ENCODE measurements around the gene SPG7. TPM values are rescaled to one million over a fixed set of nuclear protein-coding genes. Genes with fewer than 3 reads are reported as not detected.

SPG7 gene
- total RNA-seq, 1 donor from 2014 or later: 122 TPM

DNA sequence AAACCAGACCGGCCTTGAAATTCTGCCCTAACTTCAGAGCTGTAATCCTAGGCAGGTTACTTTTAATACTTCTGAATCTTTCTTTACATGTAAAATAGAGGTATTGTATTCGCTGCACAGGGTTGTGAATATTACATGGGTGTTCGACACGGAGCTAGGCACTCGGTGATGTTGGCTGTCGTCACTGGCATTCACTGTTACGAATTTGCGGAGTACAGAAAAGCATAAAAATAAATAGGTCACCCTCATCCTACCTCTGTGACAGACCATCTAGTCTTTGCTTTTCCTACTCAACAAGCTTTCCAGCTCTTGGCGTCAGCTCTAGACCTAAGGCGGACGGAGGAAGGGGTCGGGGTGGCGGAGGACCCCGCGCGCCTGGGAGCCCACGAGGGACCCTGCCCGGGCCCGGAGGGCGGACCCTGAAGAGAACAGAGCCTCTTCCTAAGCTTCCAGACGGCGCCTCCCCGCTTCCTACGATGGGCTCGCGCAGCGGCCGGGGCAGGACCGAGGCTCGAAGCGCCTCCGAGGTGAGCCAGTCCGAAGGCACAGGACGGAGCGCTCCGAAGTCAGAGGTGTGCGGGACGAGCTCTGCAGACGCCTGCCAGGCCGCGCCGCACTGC, 879 bp upstream of the SPG7 start:
- no peak for TF ChIP-seq CTCF (IDR thresholded peaks at IDR 0.05)
- no peak for TF ChIP-seq EZH2phosphoT487 (IDR thresholded peaks at IDR 0.05)
- TF ChIP-seq EZH2 (IDR thresholded peaks at IDR 0.05): no peak
- Histone ChIP-seq H3F3A (ENCODE audit: low read depth) (peaks cover 14% of the 10 kb centered on the region), H3K27ac (peak overlapping the region; percentile 43), H3K79me2 (ENCODE audit: low read depth) (peaks cover 43% of the 10 kb centered on the region), H3K4me2 (peak overlapping the region; percentile 88), H4K20me1 (ENCODE audit: low read depth) (peaks cover 35% of the 10 kb centered on the region), H2AFZ (replicated peaks) (peak overlapping the region; percentile 91), H3K9me3 (ENCODE audit: low read depth) (no peaks in the 10 kb centered on the region), H3K4me1 (peaks cover 13% of the 10 kb centered on the region), H3K27me3 (peaks cover 7% of the 10 kb centered on the region), H3K9ac (peak overlapping the region; percentile 48), H3K4me3 (peak overlapping the region; percentile 99), H3K36me3 (no peaks in the 10 kb centered on the region)
- peaks cover 2% of the 10 kb centered on the region for H3K27me3 Mint-ChIP-seq (ENCODE audit: insufficient read depth, low read depth)
- peak overlapping the region; percentile 53 for H3K27ac Mint-ChIP-seq
- H3K4me3 Mint-ChIP-seq: peak overlapping the region; percentile 83
- peaks cover 3% of the 10 kb centered on the region for H3K36me3 Mint-ChIP-seq
- peaks cover 24% of the 10 kb centered on the region for H3K4me1 Mint-ChIP-seq
- no peak for DNase-seq (ENCODE audit: low spot score)
- no peaks in the 10 kb centered on the region for H3K9me3 Mint-ChIP-seq

DNA sequence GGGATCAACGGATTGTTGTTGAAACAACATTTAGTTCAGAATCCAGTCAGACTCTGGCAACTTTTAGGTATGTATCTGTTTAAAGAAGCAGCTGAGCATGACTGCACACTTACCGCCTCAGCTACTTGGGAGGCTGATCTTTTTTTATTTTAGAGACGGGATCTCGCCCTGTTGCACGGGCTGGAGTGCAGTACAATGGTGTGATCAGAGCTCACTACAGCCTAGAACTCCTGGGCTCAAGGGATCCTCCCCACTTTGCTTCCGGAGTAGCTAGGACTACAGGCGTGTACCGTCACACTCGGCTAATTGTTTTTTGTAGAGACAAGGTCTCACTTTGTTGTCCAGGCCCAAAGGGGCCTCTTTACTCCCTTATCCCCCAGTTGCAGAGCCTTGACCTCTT, 2.3 kb downstream of the SPG7 start:
- peaks cover 14% of the 10 kb centered on the region for H3F3A ChIP-seq (ENCODE audit: low read depth)
- Mint-ChIP-seq H3K4me1 (peaks cover 17% of the 10 kb centered on the region), H3K27me3 (ENCODE audit: insufficient read depth, low read depth) (peaks cover 6% of the 10 kb centered on the region), H3K9me3 (no peaks in the 10 kb centered on the region), H3K36me3 (peaks cover 11% of the 10 kb centered on the region), H3K4me3 (peak overlapping the region; percentile 52), H3K27ac (no peak overlapping the region)
- peaks cover 13% of the 10 kb centered on the region for H3K4me1 ChIP-seq
- peaks cover 3% of the 10 kb centered on the region for H3K36me3 ChIP-seq
- H3K27ac ChIP-seq: no peak overlapping the region
- no peak for TF ChIP-seq EZH2 (IDR thresholded peaks at IDR 0.05)
- no peak for TF ChIP-seq EZH2phosphoT487 (IDR thresholded peaks at IDR 0.05)
- no peak for TF ChIP-seq CTCF (IDR thresholded peaks at IDR 0.05)
- no peak overlapping the region for H2AFZ ChIP-seq (replicated peaks)
- no peak overlapping the region for H3K4me2 ChIP-seq
- peaks cover 7% of the 10 kb centered on the region for H3K27me3 ChIP-seq
- DNase-seq (ENCODE audit: low spot score): no peak
- no peak overlapping the region for H3K9ac ChIP-seq
- no peaks in the 10 kb centered on the region for H3K9me3 ChIP-seq (ENCODE audit: low read depth)
- H3K79me2 ChIP-seq (ENCODE audit: low read depth): peaks cover 49% of the 10 kb centered on the region
- H4K20me1 ChIP-seq (ENCODE audit: low read depth): peaks cover 39% of the 10 kb centered on the region
- H3K4me3 ChIP-seq: no peak overlapping the region

GRCh38 chr16:89511374-89511773, 3.2 kb downstream of the SPG7 start:
- no peak for TF ChIP-seq EZH2phosphoT487 (IDR thresholded peaks at IDR 0.05)

GRCh38 chr16:89512453-89512852, 4.2 kb downstream of the SPG7 start:
- no peak for TF ChIP-seq CTCF (IDR thresholded peaks at IDR 0.05)
- TF ChIP-seq EZH2 (IDR thresholded peaks at IDR 0.05): no peak
- no peak for TF ChIP-seq EZH2phosphoT487 (IDR thresholded peaks at IDR 0.05)
- no peak overlapping the region for H3K27ac ChIP-seq
- H3K9me3 ChIP-seq (ENCODE audit: low read depth): no peaks in the 10 kb centered on the region
- no peak overlapping the region for H2AFZ ChIP-seq (replicated peaks)
- Mint-ChIP-seq H3K4me1 (peaks cover 13% of the 10 kb centered on the region), H3K27me3 (ENCODE audit: insufficient read depth, low read depth) (peaks cover 6% of the 10 kb centered on the region), H3K27ac (no peak overlapping the region), H3K9me3 (peaks cover 2% of the 10 kb centered on the region), H3K36me3 (peaks cover 17% of the 10 kb centered on the region), H3K4me3 (no peak overlapping the region)
- peaks cover 7% of the 10 kb centered on the region for H3K4me1 ChIP-seq
- no peak for DNase-seq (ENCODE audit: low spot score)
- H3K27me3 ChIP-seq: no peaks in the 10 kb centered on the region
- H3K4me2 ChIP-seq: no peak overlapping the region
- peaks cover 3% of the 10 kb centered on the region for H3K36me3 ChIP-seq
- no peak overlapping the region for H3K9ac ChIP-seq
- H3K79me2 ChIP-seq (ENCODE audit: low read depth): peaks cover 50% of the 10 kb centered on the region
- no peak overlapping the region for H3K4me3 ChIP-seq
- peaks cover 36% of the 10 kb centered on the region for H4K20me1 ChIP-seq (ENCODE audit: low read depth)
- peaks cover 11% of the 10 kb centered on the region for H3F3A ChIP-seq (ENCODE audit: low read depth)

More at GRCh38 chr16:89511374-89511773, 3.2 kb downstream of the SPG7 start:
- H3K27ac ChIP-seq: no peak overlapping the region
- H3K27ac Mint-ChIP-seq: no peak overlapping the region
- peaks cover 39% of the 10 kb centered on the region for H4K20me1 ChIP-seq (ENCODE audit: low read depth)
- H3K4me3 Mint-ChIP-seq: peak overlapping the region; percentile 18
- H3K27me3 Mint-ChIP-seq (ENCODE audit: insufficient read depth, low read depth): peaks cover 6% of the 10 kb centered on the region
- no peak overlapping the region for H3K4me2 ChIP-seq
- H3K9me3 ChIP-seq (ENCODE audit: low read depth): no peaks in the 10 kb centered on the region
- peaks cover 11% of the 10 kb centered on the region for H3K36me3 Mint-ChIP-seq
- peaks cover 3% of the 10 kb centered on the region for H3K36me3 ChIP-seq
- no peak overlapping the region for H3K4me3 ChIP-seq
- H3F3A ChIP-seq (ENCODE audit: low read depth): peaks cover 14% of the 10 kb centered on the region
- peaks cover 10% of the 10 kb centered on the region for H3K4me1 Mint-ChIP-seq
- DNase-seq (ENCODE audit: low spot score): no peak
- H3K9me3 Mint-ChIP-seq: no peaks in the 10 kb centered on the region
- H3K27me3 ChIP-seq: peaks cover 7% of the 10 kb centered on the region
- H3K4me1 ChIP-seq: peaks cover 13% of the 10 kb centered on the region
- H2AFZ ChIP-seq (replicated peaks): no peak overlapping the region
- H3K9ac ChIP-seq: no peak overlapping the region
- H3K79me2 ChIP-seq (ENCODE audit: low read depth): peaks cover 57% of the 10 kb centered on the region
